Measurements from ENCODE around the gene CRPPA.

- no peak for TF ChIP-seq CTCF (conservative IDR thresholded peaks at IDR 0.05; ENCODE audit: low read length)
- no peak for TF ChIP-seq EZH2phosphoT487 (IDR thresholded peaks at IDR 0.05; ENCODE audit: borderline replicate concordance, low read depth, low read length)
These were observed 29.0 kb upstream of the CRPPA start for GRCh38 chr7:16450366-16450765.
